ENCODE data around the gene F2RL3.

DNA sequence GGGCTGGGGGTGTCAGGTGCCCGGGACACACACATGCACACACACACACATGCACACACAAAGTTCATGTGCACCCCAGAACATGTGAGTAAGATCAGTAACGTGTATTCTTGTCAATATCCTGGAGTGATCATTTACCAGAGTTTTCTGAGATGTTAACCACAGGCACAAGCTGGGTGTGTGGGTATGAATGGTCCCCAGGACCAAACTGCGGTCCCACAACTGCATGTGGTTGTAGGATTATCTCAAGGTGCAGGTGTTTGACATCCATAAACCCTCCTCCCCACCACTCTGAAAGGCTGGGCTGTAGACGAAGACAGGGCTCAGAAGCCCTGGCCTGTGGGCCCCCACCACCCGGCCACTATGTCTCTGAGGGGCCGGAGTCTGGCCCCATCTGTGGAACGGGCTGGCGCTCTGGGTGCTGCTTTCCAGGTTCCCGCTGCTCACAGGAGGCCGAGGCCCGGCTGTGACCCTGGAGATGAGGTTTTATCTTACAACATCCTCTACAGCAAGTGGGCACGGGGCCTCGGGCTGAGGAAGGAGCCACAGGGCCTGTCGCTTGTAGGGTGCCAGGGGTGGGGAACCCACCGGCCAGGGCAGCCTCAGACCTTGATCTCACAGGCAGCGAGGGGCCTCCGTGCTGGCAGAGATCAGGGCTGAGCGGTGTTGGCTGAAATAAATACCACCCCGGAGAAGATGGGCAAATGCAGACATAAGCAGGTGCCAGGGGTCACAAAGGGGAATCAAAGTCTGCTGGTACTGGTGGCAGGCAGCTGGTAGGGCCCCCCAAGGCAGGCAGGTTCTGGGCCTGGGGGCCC is 4.3 kb downstream of the F2RL3 start:
- TF ChIP-seq, protein P1, sequence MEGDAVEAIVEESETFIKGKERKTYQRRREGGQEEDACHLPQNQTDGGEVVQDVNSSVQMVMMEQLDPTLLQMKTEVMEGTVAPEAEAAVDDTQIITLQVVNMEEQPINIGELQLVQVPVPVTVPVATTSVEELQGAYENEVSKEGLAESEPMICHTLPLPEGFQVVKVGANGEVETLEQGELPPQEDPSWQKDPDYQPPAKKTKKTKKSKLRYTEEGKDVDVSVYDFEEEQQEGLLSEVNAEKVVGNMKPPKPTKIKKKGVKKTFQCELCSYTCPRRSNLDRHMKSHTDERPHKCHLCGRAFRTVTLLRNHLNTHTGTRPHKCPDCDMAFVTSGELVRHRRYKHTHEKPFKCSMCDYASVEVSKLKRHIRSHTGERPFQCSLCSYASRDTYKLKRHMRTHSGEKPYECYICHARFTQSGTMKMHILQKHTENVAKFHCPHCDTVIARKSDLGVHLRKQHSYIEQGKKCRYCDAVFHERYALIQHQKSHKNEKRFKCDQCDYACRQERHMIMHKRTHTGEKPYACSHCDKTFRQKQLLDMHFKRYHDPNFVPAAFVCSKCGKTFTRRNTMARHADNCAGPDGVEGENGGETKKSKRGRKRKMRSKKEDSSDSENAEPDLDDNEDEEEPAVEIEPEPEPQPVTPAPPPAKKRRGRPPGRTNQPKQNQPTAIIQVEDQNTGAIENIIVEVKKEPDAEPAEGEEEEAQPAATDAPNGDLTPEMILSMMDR (IDR thresholded peaks at IDR 0.05), result no peak
- TF ChIP-seq POLR2A (IDR thresholded peaks at IDR 0.05), result no peak

All from stomach (tissue), 4 donors.